Endothelial cell of umbilical vein (primary cell): ENCODE results near the gene MUC5AC. TPM values are rescaled to one million over a fixed set of nuclear protein-coding genes. Genes with fewer than 3 reads are reported as not detected.

Experiments
- BruUV-seq: library from RNA; stranded (reverse); fragments of 400-500 nt; replicated peaks from 2 replicates; lab custom pipeline; 2021; lab: Mats Ljungman, UMichigan
- CTCF ChIA-PET: fragments of 300-600, 350-600 bp; sonication (Branson Sonifier 250); formaldehyde crosslinking; loops from one replicate; lab custom pipeline; 2021; ENCODE audit warnings: antibody characterized with exemption, inconsistent platforms; lab: Charles Lee
- POLR2A ChIA-PET: fragments of 300-600, 350-600 bp; sonication (Branson Sonifier 250); formaldehyde crosslinking; loops from one replicate; lab custom pipeline; 2021; ENCODE audit warnings: antibody characterized with exemption, inconsistent platforms; lab: Charles Lee
- DNase-seq: peaks from one replicate; pipeline ENCODE4 v3.0.0-alpha.2; 2011; ENCODE audit warnings: low read depth, low spot score
- FAIRE-seq: peaks from 2 replicates; lab custom pipeline; 2011; peaks lifted over from hg19 to GRCh38; lab: Jason Lieb, UNC
- H2AFZ ChIP-seq: 2 replicates; pipeline ENCODE4 v1.6.0; 2012; ENCODE audit warnings: low read depth, low read length, control low read depth, inconsistent platforms
- H3K27ac ChIP-seq: 2 replicates; pipeline ENCODE4 v1.5.1; 2011; ENCODE audit warnings: low read depth, mild to moderate bottlenecking, control low read depth, low read length, moderate library complexity; ENCODE audit not compliant: insufficient read depth
- H3K27me3 ChIP-seq, 2 experiments: 2 replicates each; pipeline versions ENCODE4 v1.6.0 to v1.6.1; 2011; ENCODE audit warnings: low read length in 2 of 2, mixed read lengths in 1 of 2; ENCODE audit not compliant: control insufficient read depth in 2 of 2, insufficient read depth in 2 of 2
- H3K36me3 ChIP-seq, 2 experiments: 2 replicates in 1 of 2; 3 replicates in 1 of 2; pipeline ENCODE4 v1.5.1; 2011; ENCODE audit warnings: low read length in 2 of 2, mild to moderate bottlenecking in 1 of 2, moderate library complexity in 1 of 2; ENCODE audit not compliant: control insufficient read depth in 2 of 2, insufficient read depth in 2 of 2; ENCODE audit errors: extremely low read depth in 1 of 2
- H3K4me1 ChIP-seq: 3 replicates; pipeline ENCODE4 v1.5.1; 2011; ENCODE audit warnings: mild to moderate bottlenecking, low read length; ENCODE audit not compliant: control insufficient read depth, insufficient read depth; ENCODE audit errors: extremely low read depth
- H3K4me2 ChIP-seq: 2 replicates; pipeline ENCODE4 v1.6.1; 2011; ENCODE audit warnings: low read length, control low read depth, mixed read lengths; ENCODE audit not compliant: insufficient read depth
- H3K4me3 ChIP-seq, 3 experiments: fragments of 200-600 bp in 1 of 3; sonication (generic), shearing (Covaris generic) in 1 of 3; replicated peaks in 1 of 3; 2 replicates each; pipeline ENCODE4 v1.5.1; 2011 to 2016; ENCODE audit warnings: control low read depth in 3 of 3, low read length in 3 of 3, mild to moderate bottlenecking in 2 of 3, inconsistent platforms in 1 of 3, low read depth in 1 of 3, moderate library complexity in 1 of 3; ENCODE audit not compliant: insufficient read depth in 1 of 3
- H3K79me2 ChIP-seq: 2 replicates; pipeline ENCODE4 v1.6.0; 2012; ENCODE audit warnings: low read length, inconsistent platforms; ENCODE audit not compliant: control insufficient read depth, insufficient read depth
- H3K9ac ChIP-seq: replicated peaks from 2 replicates; pipeline ENCODE3; 2011; ENCODE audit warnings: low read length, control low read depth; ENCODE audit not compliant: insufficient read depth; ENCODE audit errors: extremely low read depth
- H3K9me1 ChIP-seq: replicated peaks from 3 replicates; pipeline ENCODE4 v1.6.0; 2011; ENCODE audit warnings: mild to moderate bottlenecking, low read length; ENCODE audit not compliant: control insufficient read depth, insufficient read depth; ENCODE audit errors: extremely low read depth
- H3K9me3 ChIP-seq: replicated peaks from 2 replicates; pipeline ENCODE4 v1.5.1; 2012; ENCODE audit warnings: low read length, inconsistent platforms; ENCODE audit not compliant: control insufficient read depth, insufficient read depth
- H4K20me1 ChIP-seq: replicated peaks from 2 replicates; pipeline ENCODE3; 2011; ENCODE audit warnings: mild to moderate bottlenecking, low read length; ENCODE audit not compliant: control insufficient read depth, insufficient read depth; ENCODE audit errors: extremely low read depth
- EZH2 ChIP-seq: IDR thresholded peaks from 2 replicates; pipeline ENCODE4 v1.6.1; 2012; ENCODE audit warnings: borderline replicate concordance, low read depth, mild to moderate bottlenecking, moderate library complexity, low read length, inconsistent platforms; ENCODE audit not compliant: severe bottlenecking
- GATA2 ChIP-seq: IDR thresholded peaks from 2 replicates; pipeline ENCODE4 v1.7.0; 2011; ENCODE audit warnings: low read depth, mild to moderate bottlenecking, moderate library complexity, mixed read lengths, low read length; ENCODE audit not compliant: insufficient read length, insufficient read depth
- JUN ChIP-seq: IDR thresholded peaks from 2 replicates; pipeline ENCODE4 v1.6.1; 2011; ENCODE audit warnings: borderline replicate concordance, low read depth; ENCODE audit not compliant: insufficient read length, insufficient read depth
- MYC ChIP-seq: IDR thresholded peaks from one replicate; pipeline ENCODE4 v1.6.1; 2011; ENCODE audit warnings: mild to moderate bottlenecking, low read depth, low read length
- POLR2A ChIP-seq: IDR thresholded peaks from 2 replicates; pipeline ENCODE4 v1.6.1; 2012; ENCODE audit warnings: low read depth, mild to moderate bottlenecking, control low read depth, low read length
- POLR2AphosphoS5 ChIP-seq: IDR thresholded peaks from 2 replicates; pipeline ENCODE4 v1.6.1; 2012; ENCODE audit warnings: low read depth, mild to moderate bottlenecking, control low read depth, low read length, moderate library complexity; ENCODE audit not compliant: insufficient read depth
- dilution Hi-C: fragments of 300-500 bp; cut with MboI; formaldehyde crosslinking; loops from one replicate; pipeline ENCODE4 v1.15.0; 2019; ENCODE audit warnings: low sequenced_read_pairs; ENCODE audit not compliant: extremely low pct_ligation_motif_present
- intact Hi-C: fragments of 100-400 bp; cut with micrococcal nuclease; formaldehyde crosslinking; loops from one replicate; pipeline ENCODE4 v1.10.0; 2022
- polyA plus RNA-seq, 4 experiments: library from polyadenylated mRNA; depleted of rRNA in 3 of 4; stranded (reverse) in 3 of 4; unstranded in 1 of 4; fragments of >200 nt; gene quantifications; 2 replicates each; pipeline versions ENCODE4 v1.2.1 to v1.2.3, GENCODE V29; 2011 to 2012; ENCODE audit warnings: missing spikeins in 1 of 4
- total RNA-seq: library from RNA; stranded (reverse); gene quantifications from 2 replicates; pipeline ENCODE4 v1.2.3, GENCODE V29; 2021
- TF ChIP-seq, protein P1 (sequence below): IDR thresholded peaks from 2 replicates; pipeline ENCODE4 v1.6.1; 2011; ENCODE audit not compliant: insufficient read depth, insufficient read length

The MUC5AC gene
- total and polyA plus RNA-seq, 2 donors (not counting 3 experiments of a cell fraction or from before 2014, with no cell fraction given): not detected

DNA sequence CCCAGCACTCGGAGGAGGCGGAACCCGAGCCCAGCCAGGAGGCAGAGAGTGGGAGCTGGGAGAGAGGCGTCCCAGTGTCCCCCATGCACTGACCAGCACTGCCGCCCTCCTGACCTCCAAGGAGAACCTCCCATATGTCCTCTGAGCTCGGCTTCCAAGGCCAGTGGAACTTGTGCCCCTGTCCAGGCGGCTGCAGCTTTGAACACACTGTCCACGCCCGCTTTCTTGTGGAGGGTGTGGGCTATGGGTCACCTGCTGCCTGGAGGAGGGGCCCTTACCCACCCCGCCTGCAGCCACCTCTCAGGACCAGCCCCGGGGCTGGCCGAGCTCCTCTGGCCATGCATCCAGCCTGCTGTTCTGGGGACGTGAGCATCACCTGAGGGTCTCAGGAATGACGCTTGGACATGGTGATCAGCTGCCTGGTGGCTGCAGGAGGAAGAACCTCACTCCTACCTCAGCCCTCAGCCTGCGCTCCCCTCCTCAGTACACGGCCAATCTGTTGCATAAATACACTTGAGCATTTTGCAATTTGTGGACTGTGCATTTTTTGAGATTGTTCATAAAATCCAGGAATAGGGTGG lies 42.9 kb downstream of the MUC5AC start:
- FAIRE-seq (no peak), DNase-seq (no peak)
- intact Hi-C loops: no loop called here
- ChIA-PET POLR2A (no interaction called here), CTCF (interaction anchor here (1.1 to 1.6 kb wide), 3 partner anchors 9 to 374 kb away, joined by 5 to 7 read pairs (median 6); no protein-coding TSS in a partner anchor)
- Histone ChIP-seq H3K4me2 (no peak overlapping the region), H3K27ac (no peak overlapping the region), H3K79me2 (no peaks in the 10 kb centered on the region), H3K4me1 (no peaks in the 10 kb centered on the region), H2AFZ (no peak overlapping the region), H3K9me3 (no peaks in the 10 kb centered on the region), H3K4me3 (no peak overlapping the region), H3K9me1 (no peaks in the 10 kb centered on the region), H3K36me3 (no peaks in the 10 kb centered on the region), H3K27me3 (no peaks in the 10 kb centered on the region), H4K20me1 (no peaks in the 10 kb centered on the region), H3K9ac (no peak overlapping the region)
- dilution Hi-C loops: no loop called here
- TF ChIP-seq EZH2 (no peak), POLR2A (no peak), POLR2AphosphoS5 (no peak), JUN (no peak), GATA2 (no peak), MYC (no peak)
- TF ChIP-seq, protein P1, sequence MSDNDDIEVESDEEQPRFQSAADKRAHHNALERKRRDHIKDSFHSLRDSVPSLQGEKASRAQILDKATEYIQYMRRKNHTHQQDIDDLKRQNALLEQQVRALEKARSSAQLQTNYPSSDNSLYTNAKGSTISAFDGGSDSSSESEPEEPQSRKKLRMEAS: no peak
- BruUV-seq: no TSS peak
